DMS153 (cell line): Measurements from ENCODE around the gene ARVCF.

Experiments
- DNase-seq: peaks from one replicate; lab custom pipeline; 2025; lab: John Stamatoyannopoulos, UW

Gene ARVCF

GRCh38 chr22:20053407-20054033 is 36.9 kb upstream of the ARVCF start:
- DNase-seq, result no peak

- no peak for DNase-seq
Observed at GRCh38 chr22:20052309-20053259, 36.0 kb upstream of the ARVCF start.

- no peak for DNase-seq
Observed at GRCh38 chr22:20051927-20052308, 35.3 kb upstream of the ARVCF start.

GRCh38 chr22:20046730-20047129 is 30.1 kb upstream of the ARVCF start:
- DNase-seq, result no peak

GRCh38 chr22:20044495-20045151 is 28.0 kb upstream of the ARVCF start:
- DNase-seq, result no peak

GRCh38 chr22:20043997-20044342 is 27.3 kb upstream of the ARVCF start:
- DNase-seq, result no peak

- no peak for DNase-seq
Observed at GRCh38 chr22:20043057-20043996, 26.7 kb upstream of the ARVCF start.

- no peak for DNase-seq
Observed at GRCh38 chr22:20040327-20041200, 23.9 kb upstream of the ARVCF start.

GRCh38 chr22:20039683-20040325 is 23.2 kb upstream of the ARVCF start:
- DNase-seq, result no peak

GRCh38 chr22:20038574-20038973 is 22.0 kb upstream of the ARVCF start:
- DNase-seq, result no peak

- DNase-seq, result no peak
Observed at GRCh38 chr22:20037419-20037818, 20.8 kb upstream of the ARVCF start.

- DNase-seq, result no peak
Observed at GRCh38 chr22:20036535-20037392, 20.1 kb upstream of the ARVCF start.

- no peak for DNase-seq
Observed at GRCh38 chr22:20036084-20036482, 19.5 kb upstream of the ARVCF start.

- DNase-seq, result no peak
Observed at GRCh38 chr22:20035375-20036083, 18.9 kb upstream of the ARVCF start.

- no peak for DNase-seq
Observed at GRCh38 chr22:20034143-20034542, 17.5 kb upstream of the ARVCF start.

GRCh38 chr22:20033045-20033706 is 16.6 kb upstream of the ARVCF start:
- no peak for DNase-seq

- DNase-seq, result no peak
Observed at GRCh38 chr22:20032407-20032991, 15.9 kb upstream of the ARVCF start.
